ENCODE data around the gene TRMU. TPM values are rescaled to one million over a fixed set of nuclear protein-coding genes. Genes with fewer than 3 reads are reported as not detected.

The TRMU gene
- polyA plus RNA-seq, 1 donor (not counting 4 experiments of a cell fraction or from before 2014, with no cell fraction given) = 33.6 TPM

DNA sequence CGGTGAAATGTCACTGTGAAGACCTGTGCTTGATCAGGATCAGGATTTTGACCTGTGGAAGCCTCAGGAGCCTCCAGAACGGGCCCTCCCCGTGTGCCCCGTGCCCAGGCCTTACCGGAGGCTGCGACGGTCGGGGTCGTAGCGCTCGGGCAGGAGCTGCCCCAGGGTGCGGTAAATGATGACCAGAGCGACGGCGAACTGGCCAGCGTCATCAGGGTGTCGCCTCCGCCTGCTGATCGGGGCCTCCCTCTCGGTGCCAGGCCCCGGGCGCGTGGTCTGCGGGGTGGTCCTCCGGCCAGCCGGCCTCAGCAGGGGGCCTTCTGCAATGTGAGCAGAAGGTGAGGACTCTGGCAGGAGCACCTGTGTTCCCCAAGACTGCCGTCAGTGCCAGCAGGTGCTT is 46.2 kb downstream of the TRMU start:
- Histone ChIP-seq H3K4me1 (ENCODE audit: control insufficient read depth, extremely low read depth, insufficient read depth, low read length) (no peaks in the 10 kb centered on the region), H2AFZ (ENCODE audit: control insufficient read depth, low read length) (no peak overlapping the region), H4K20me1 (ENCODE audit: control insufficient read depth, extremely low read depth, insufficient read depth, low read length) (no peaks in the 10 kb centered on the region), H3K36me3 (ENCODE audit: control insufficient read depth in 2 of 2, extremely low read depth in 1 of 2, insufficient read depth in 2 of 2, low read length in 2 of 2) (peaks cover 26 to 28% of the 10 kb centered on the region in 2 experiments), H3K4me3 (ENCODE audit: control insufficient read depth in 2 of 3, extremely low read depth in 1 of 3, insufficient read depth in 2 of 3, low read depth in 1 of 3, low read length in 3 of 3) (no peak overlapping the region), H3K9ac (ENCODE audit: control insufficient read depth, extremely low read depth, insufficient read depth, low read length) (no peak overlapping the region), H3K4me2 (ENCODE audit: control insufficient read depth, extremely low read depth, insufficient read depth, low read depth, low read length) (no peak overlapping the region), H3K79me2 (ENCODE audit: control insufficient read depth, insufficient read depth, low read length) (no peaks in the 10 kb centered on the region), H3K27me3 (ENCODE audit: control insufficient read depth, extremely low read depth, insufficient read depth, low read length) (no peaks in the 10 kb centered on the region), H3K9me1 (ENCODE audit: control insufficient read depth, extremely low read depth, insufficient read depth, low read length) (no peaks in the 10 kb centered on the region), H3K9me3 (ENCODE audit: control insufficient read depth, low read depth, low read length) (peaks cover 2% of the 10 kb centered on the region), H3K27ac (ENCODE audit: control insufficient read depth, insufficient read depth, low read length) (no peak overlapping the region)
- TF ChIP-seq, protein P1, sequence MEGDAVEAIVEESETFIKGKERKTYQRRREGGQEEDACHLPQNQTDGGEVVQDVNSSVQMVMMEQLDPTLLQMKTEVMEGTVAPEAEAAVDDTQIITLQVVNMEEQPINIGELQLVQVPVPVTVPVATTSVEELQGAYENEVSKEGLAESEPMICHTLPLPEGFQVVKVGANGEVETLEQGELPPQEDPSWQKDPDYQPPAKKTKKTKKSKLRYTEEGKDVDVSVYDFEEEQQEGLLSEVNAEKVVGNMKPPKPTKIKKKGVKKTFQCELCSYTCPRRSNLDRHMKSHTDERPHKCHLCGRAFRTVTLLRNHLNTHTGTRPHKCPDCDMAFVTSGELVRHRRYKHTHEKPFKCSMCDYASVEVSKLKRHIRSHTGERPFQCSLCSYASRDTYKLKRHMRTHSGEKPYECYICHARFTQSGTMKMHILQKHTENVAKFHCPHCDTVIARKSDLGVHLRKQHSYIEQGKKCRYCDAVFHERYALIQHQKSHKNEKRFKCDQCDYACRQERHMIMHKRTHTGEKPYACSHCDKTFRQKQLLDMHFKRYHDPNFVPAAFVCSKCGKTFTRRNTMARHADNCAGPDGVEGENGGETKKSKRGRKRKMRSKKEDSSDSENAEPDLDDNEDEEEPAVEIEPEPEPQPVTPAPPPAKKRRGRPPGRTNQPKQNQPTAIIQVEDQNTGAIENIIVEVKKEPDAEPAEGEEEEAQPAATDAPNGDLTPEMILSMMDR (optimal IDR thresholded peaks at IDR 0.05 in 1 of 3, IDR thresholded peaks at IDR 0.05 in 1 of 3, conservative IDR thresholded peaks at IDR 0.05 in 1 of 3; ENCODE audit: extremely low read depth in 1 of 3, insufficient read depth in 2 of 3, low read length in 3 of 3) = no peak
- no peak for TF ChIP-seq EZH2 (IDR thresholded peaks at IDR 0.05; ENCODE audit: low read length)
- FAIRE-seq (no peak), DNase-seq (ENCODE audit: low read depth, low spot score) (no peak)
- dilution Hi-C loops (cut with MboI; ENCODE audit: extremely low pct_ligation_motif_present, low sequenced_read_pairs) = no loop called here

DNA sequence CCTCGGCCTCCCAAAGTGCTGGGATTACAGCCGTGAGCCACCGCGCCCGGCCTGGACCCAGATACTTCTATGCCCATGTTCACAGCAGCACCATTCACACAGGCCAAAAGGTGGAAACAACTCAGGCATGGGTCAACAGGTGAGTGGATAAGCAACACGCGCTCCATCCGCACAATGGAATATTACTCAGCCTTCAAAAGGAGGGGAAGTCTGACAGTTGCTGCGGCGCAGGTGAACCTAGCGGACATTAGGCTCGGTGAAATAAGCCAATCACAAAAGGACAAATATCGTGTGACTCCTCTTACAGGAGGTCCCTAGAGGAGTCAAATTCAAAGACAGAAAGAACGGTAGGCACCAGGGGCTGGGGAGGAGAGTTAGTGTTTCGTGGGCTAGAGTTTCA is 47.0 kb downstream of the TRMU start:
- Histone ChIP-seq H3K27me3 (ENCODE audit: control insufficient read depth, extremely low read depth, insufficient read depth, low read length) (no peaks in the 10 kb centered on the region), H3K27ac (ENCODE audit: control insufficient read depth, insufficient read depth, low read length) (no peak overlapping the region), H3K79me2 (ENCODE audit: control insufficient read depth, insufficient read depth, low read length) (no peaks in the 10 kb centered on the region), H3K4me1 (ENCODE audit: control insufficient read depth, extremely low read depth, insufficient read depth, low read length) (no peaks in the 10 kb centered on the region), H3K36me3 (ENCODE audit: control insufficient read depth in 2 of 2, extremely low read depth in 1 of 2, insufficient read depth in 2 of 2, low read length in 2 of 2) (peaks cover 22 to 23% of the 10 kb centered on the region in 2 experiments), H4K20me1 (ENCODE audit: control insufficient read depth, extremely low read depth, insufficient read depth, low read length) (no peaks in the 10 kb centered on the region), H3K9me3 (ENCODE audit: control insufficient read depth, low read depth, low read length) (no peaks in the 10 kb centered on the region), H3K9ac (ENCODE audit: control insufficient read depth, extremely low read depth, insufficient read depth, low read length) (no peak overlapping the region), H3K4me2 (ENCODE audit: control insufficient read depth, extremely low read depth, insufficient read depth, low read depth, low read length) (no peak overlapping the region), H3K4me3 (ENCODE audit: control insufficient read depth in 2 of 3, extremely low read depth in 1 of 3, insufficient read depth in 2 of 3, low read depth in 1 of 3, low read length in 3 of 3) (no peak overlapping the region), H3K9me1 (ENCODE audit: control insufficient read depth, extremely low read depth, insufficient read depth, low read length) (no peaks in the 10 kb centered on the region), H2AFZ (ENCODE audit: control insufficient read depth, low read length) (no peak overlapping the region)
- DNase-seq (ENCODE audit: low read depth, low spot score) (no peak), FAIRE-seq (no peak)
- TF ChIP-seq, protein P1 (optimal IDR thresholded peaks at IDR 0.05 in 1 of 3, IDR thresholded peaks at IDR 0.05 in 1 of 3, conservative IDR thresholded peaks at IDR 0.05 in 1 of 3; ENCODE audit: extremely low read depth in 1 of 3, insufficient read depth in 2 of 3, low read length in 3 of 3) = no peak
- no peak for TF ChIP-seq EZH2 (IDR thresholded peaks at IDR 0.05; ENCODE audit: low read length)
- dilution Hi-C loops (cut with MboI; ENCODE audit: extremely low pct_ligation_motif_present, low sequenced_read_pairs) = no loop called here

Measured in keratinocyte (primary cell).